ENCODE results near the gene DDB1. TPM values are rescaled to one million over a fixed set of nuclear protein-coding genes. Genes with fewer than 3 reads are reported as not detected.

Gene DDB1
- total and polyA plus RNA-seq, 10 of the 15 experiments (the other 5 are each of a cell fraction or from before 2014, with no cell fraction given), result 136 to 272 (median 216) TPM

GRCh38 chr11:61345954-61346843 lies 13.3 kb upstream of the DDB1 start:
- peaks cover 4 to 19% of the 10 kb centered on the region in 2 experiments for H3K36me3 ChIP-seq (ENCODE audit: control insufficient read depth in 2 of 2, insufficient read depth in 2 of 2, low read length in 1 of 2)
- RAD21 ChIA-PET (ENCODE audit: unreplicated experiment), result interaction anchor here (1.0 kb wide), 1 partner anchor 10 kb away, joined by 3 read pairs; no protein-coding TSS in a partner anchor
- WGBS (ENCODE audit: insufficient coverage, insufficient replicate concordance, low lambda C conversion rate, missing lambda C conversion rate), result 82% methylated on average over 14 of the region's 14 CpGs
- in situ Hi-C loops (cut with MboI) (no loop called here), intact Hi-C loops (cut with micrococcal nuclease; ENCODE audit: unreplicated experiment) (no loop called here)
- H3K79me2 ChIP-seq (ENCODE audit: control insufficient read depth, insufficient read depth, low read length), result no peaks in the 10 kb centered on the region
- ATAC-seq (no peak), FAIRE-seq (no peak), DNase-seq (ENCODE audit: low read depth, low spot score) (no peak)
- no peaks in the 10 kb centered on the region for H3K4me1 ChIP-seq (ENCODE audit: control insufficient read depth, insufficient read depth, low read length)
- CTCF ChIA-PET, result interaction anchor here (1.7 to 4.5 kb wide), 2 partner anchors 10 to 40 kb away, joined by 7 to 22 read pairs; no protein-coding TSS in a partner anchor
- SMC1A ChIA-PET (ENCODE audit: uncharacterized antibody, unreplicated experiment), result interaction anchor here (2.8 kb wide), 1 partner anchor 10 kb away, joined by 10 read pairs; no protein-coding TSS in a partner anchor
- no peaks in the 10 kb centered on the region for H3K27me3 ChIP-seq (replicated peaks in 1 of 2; ENCODE audit: control insufficient read depth in 2 of 2, insufficient read depth in 2 of 2, low read length in 1 of 2)
- H3K4me3 ChIP-seq, result no peak overlapping the region
- TF ChIP-seq POLR2A (IDR thresholded peaks at IDR 0.05; ENCODE audit: low read depth, low read length), result peak; percentile 41; the same call in 1 of the 2 replicates
- no peak for TF ChIP-seq RAD51 (IDR thresholded peaks at IDR 0.05)
- no peak overlapping the region for H3K27ac ChIP-seq (ENCODE audit: control insufficient read depth, insufficient read depth)
- POLR2A ChIA-PET, result interaction anchor here (0.5 kb wide), 1 partner anchor 300 kb away, joined by 7 read pairs; no protein-coding TSS in a partner anchor
- no peak overlapping the region for H3K9ac ChIP-seq (ENCODE audit: control insufficient read depth, insufficient read depth, low read length)
- BruUV-seq (replicated peaks), result no TSS peak
- H3K9me3 ChIP-seq (replicated peaks; ENCODE audit: control insufficient read depth, insufficient read depth, low read length), result no peaks in the 10 kb centered on the region
- no peak overlapping the region for H3K4me2 ChIP-seq (ENCODE audit: control insufficient read depth, insufficient read depth)
- no peaks in the 10 kb centered on the region for H4K20me1 ChIP-seq (ENCODE audit: control insufficient read depth, insufficient read depth)
- no peak overlapping the region for H2AFZ ChIP-seq (ENCODE audit: control insufficient read depth, low read depth, low read length)

- H3K27ac ChIP-seq (ENCODE audit: control insufficient read depth, insufficient read depth), result no peak overlapping the region
- H3K9me3 ChIP-seq (replicated peaks; ENCODE audit: control insufficient read depth, insufficient read depth, low read length), result no peaks in the 10 kb centered on the region
- no peak overlapping the region for H3K4me2 ChIP-seq (ENCODE audit: control insufficient read depth, insufficient read depth)
- in situ Hi-C loops (cut with MboI) (no loop called here), intact Hi-C loops (cut with micrococcal nuclease; ENCODE audit: unreplicated experiment) (no loop called here)
- ChIA-PET SMC1A (ENCODE audit: uncharacterized antibody, unreplicated experiment) (interaction anchor here (2.8 kb wide), 1 partner anchor 9 kb away, joined by 10 read pairs; no protein-coding TSS in a partner anchor), RAD21 (ENCODE audit: unreplicated experiment) (no interaction called here), CTCF (interaction anchor here (1.1 to 4.5 kb wide), 3 partner anchors 9 to 41 kb away, joined by 3 to 22 read pairs (median 7); no protein-coding TSS in a partner anchor), POLR2A (no interaction called here)
- no peaks in the 10 kb centered on the region for H3K27me3 ChIP-seq (replicated peaks in 1 of 2; ENCODE audit: control insufficient read depth in 2 of 2, insufficient read depth in 2 of 2, low read length in 1 of 2)
- no peak for TF ChIP-seq KLF5 (IDR thresholded peaks at IDR 0.05; ENCODE audit: partially characterized antibody)
- no peak for TF ChIP-seq ATF3 (IDR thresholded peaks at IDR 0.05; ENCODE audit: borderline replicate concordance, extremely low read depth, low read depth, low read length)
- TF ChIP-seq, protein P1, sequence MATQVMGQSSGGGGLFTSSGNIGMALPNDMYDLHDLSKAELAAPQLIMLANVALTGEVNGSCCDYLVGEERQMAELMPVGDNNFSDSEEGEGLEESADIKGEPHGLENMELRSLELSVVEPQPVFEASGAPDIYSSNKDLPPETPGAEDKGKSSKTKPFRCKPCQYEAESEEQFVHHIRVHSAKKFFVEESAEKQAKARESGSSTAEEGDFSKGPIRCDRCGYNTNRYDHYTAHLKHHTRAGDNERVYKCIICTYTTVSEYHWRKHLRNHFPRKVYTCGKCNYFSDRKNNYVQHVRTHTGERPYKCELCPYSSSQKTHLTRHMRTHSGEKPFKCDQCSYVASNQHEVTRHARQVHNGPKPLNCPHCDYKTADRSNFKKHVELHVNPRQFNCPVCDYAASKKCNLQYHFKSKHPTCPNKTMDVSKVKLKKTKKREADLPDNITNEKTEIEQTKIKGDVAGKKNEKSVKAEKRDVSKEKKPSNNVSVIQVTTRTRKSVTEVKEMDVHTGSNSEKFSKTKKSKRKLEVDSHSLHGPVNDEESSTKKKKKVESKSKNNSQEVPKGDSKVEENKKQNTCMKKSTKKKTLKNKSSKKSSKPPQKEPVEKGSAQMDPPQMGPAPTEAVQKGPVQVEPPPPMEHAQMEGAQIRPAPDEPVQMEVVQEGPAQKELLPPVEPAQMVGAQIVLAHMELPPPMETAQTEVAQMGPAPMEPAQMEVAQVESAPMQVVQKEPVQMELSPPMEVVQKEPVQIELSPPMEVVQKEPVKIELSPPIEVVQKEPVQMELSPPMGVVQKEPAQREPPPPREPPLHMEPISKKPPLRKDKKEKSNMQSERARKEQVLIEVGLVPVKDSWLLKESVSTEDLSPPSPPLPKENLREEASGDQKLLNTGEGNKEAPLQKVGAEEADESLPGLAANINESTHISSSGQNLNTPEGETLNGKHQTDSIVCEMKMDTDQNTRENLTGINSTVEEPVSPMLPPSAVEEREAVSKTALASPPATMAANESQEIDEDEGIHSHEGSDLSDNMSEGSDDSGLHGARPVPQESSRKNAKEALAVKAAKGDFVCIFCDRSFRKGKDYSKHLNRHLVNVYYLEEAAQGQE (IDR thresholded peaks at IDR 0.05; ENCODE audit: low read depth, low read length), result no peak
- no peak for TF ChIP-seq LARP7 (IDR thresholded peaks at IDR 0.05)
- 0 out of 2 replicates have a peak, but pooled peaks have one; percentile 10 for TF ChIP-seq POLR2A (IDR thresholded peaks at IDR 0.05; ENCODE audit: low read depth, low read length)
- TF ChIP-seq ZNF24 (IDR thresholded peaks at IDR 0.05), result no peak
- no peaks in the 10 kb centered on the region for H3K79me2 ChIP-seq (ENCODE audit: control insufficient read depth, insufficient read depth, low read length)
- no peak overlapping the region for H3K9ac ChIP-seq (ENCODE audit: control insufficient read depth, insufficient read depth, low read length)
- no peak for ATAC-seq
- no peaks in the 10 kb centered on the region for H3K4me1 ChIP-seq (ENCODE audit: control insufficient read depth, insufficient read depth, low read length)
- FAIRE-seq, result no peak
- H2AFZ ChIP-seq (ENCODE audit: control insufficient read depth, low read depth, low read length), result no peak overlapping the region
- no TSS peak for BruUV-seq (replicated peaks)
- no peaks in the 10 kb centered on the region for H4K20me1 ChIP-seq (ENCODE audit: control insufficient read depth, insufficient read depth)
- 86% methylated on average over 4 of the region's 4 CpGs for WGBS (ENCODE audit: insufficient coverage, insufficient replicate concordance, low lambda C conversion rate, missing lambda C conversion rate)
- no peak for DNase-seq (ENCODE audit: low read depth, low spot score)
- H3K36me3 ChIP-seq (ENCODE audit: control insufficient read depth in 2 of 2, insufficient read depth in 2 of 2, low read length in 1 of 2), result peaks cover 4 to 12% of the 10 kb centered on the region in 2 experiments
- no peak overlapping the region for H3K4me3 ChIP-seq
These were observed 12.3 kb upstream of the DDB1 start for GRCh38 chr11:61345170-61345610.

Data from GM12878 (cell line).